Ectodermal cell (in vitro differentiated cells): ENCODE results near the gene ZC3H8. TPM values are rescaled to one million over a fixed set of nuclear protein-coding genes. Genes with fewer than 3 reads are reported as not detected.
"Not testable (repeated sequence)": the region's sequence is repeated elsewhere in the genome, so short reads cannot be mapped to it uniquely, and the experiment has no call there.

Source experiments
- H3K27ac ChIP-seq: 2 replicates; pipeline ENCODE4 v1.7.0; 2013; ENCODE audit warnings: mild to moderate bottlenecking, low read depth, low read length; ENCODE audit not compliant: insufficient read depth, poor library complexity, severe bottlenecking
- H3K27me3 ChIP-seq: 2 replicates; pipeline ENCODE4 v1.7.0; 2013; ENCODE audit warnings: mild to moderate bottlenecking, low read length; ENCODE audit not compliant: insufficient read depth, control insufficient read depth, poor library complexity, severe bottlenecking
- H3K36me3 ChIP-seq: one replicate; pipeline ENCODE4 v1.7.0; 2013; ENCODE audit warnings: low read length; ENCODE audit not compliant: control insufficient read depth, insufficient read depth
- H3K4me1 ChIP-seq: one replicate; pipeline ENCODE4 v1.7.0; 2013; ENCODE audit warnings: low read length; ENCODE audit not compliant: control insufficient read depth, insufficient read depth
- H3K4me3 ChIP-seq: 2 replicates; pipeline ENCODE4 v1.7.0; 2013; ENCODE audit warnings: low read depth, low read length, control low read depth; ENCODE audit not compliant: insufficient read depth
- H3K9me3 ChIP-seq: 2 replicates; pipeline ENCODE4 v1.7.0; 2013; ENCODE audit warnings: mild to moderate bottlenecking, low read length, moderate library complexity; ENCODE audit not compliant: control insufficient read depth
- WGBS, 2 experiments: methylation state at CpG; one replicate each; pipeline ENCODE4 v1.1.7; 2013; ENCODE audit warnings: missing lambda C conversion rate in 2 of 2; 5-methylcytosine and 5-hydroxymethylcytosine counted together
- polyA plus RNA-seq, 4 experiments: library from polyadenylated mRNA; stranded (reverse); fragments of 50-300 nt; gene quantifications; one replicate each; pipeline ENCODE4 v1.2.3, GENCODE V29; 2013

ZC3H8 gene
- 14.0 TPM for polyA plus RNA-seq (2013, experiment 1 of 4)
- polyA plus RNA-seq (2013, experiment 2 of 4) = 21.4 TPM
- polyA plus RNA-seq (2013, experiment 3 of 4) = 13.0 TPM
- polyA plus RNA-seq (2013, experiment 4 of 4) = 13.9 TPM

DNA sequence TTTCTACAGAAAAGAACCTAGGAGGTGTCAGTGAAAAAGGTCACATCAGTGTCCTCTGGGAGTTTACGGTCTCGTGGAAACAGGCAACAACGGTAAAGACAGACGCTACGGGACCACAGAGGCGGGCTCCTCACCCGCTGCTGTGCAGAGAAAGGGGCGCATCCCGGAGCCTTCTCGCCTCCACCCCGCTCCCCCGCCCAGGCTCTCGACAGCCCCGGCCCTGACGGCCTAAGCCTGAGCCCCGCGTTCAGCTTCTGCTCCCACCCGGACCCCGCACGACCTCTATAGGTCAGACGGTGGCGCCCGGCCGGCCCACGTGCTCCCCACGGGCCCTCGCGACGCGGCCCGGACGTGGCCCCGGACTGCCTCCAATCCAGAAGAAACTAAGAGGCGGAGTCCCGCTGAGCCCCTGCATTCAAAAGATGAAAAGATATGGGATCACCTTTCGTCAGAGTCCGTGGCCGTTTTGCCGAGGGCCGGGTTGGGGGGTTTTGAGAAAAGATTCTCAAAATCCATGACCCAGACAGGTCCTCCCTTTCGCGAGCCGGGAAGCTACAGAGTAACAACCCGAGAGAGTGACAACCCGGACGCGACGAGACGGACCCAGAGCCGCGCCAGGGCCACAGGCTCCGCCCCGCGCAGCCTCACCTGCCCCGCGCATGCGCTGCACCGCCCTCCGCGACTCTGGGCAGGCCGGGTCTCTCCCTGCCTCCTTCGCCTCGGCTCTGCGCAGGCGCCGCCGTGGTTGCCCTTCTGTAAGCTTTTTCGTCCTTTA lies at the start of gene ZC3H8:
Gene ZC3H8 (minus strand): TSS at position 577 of the 775 bp plus-strand sequence. CDS start 61 bp downstream, at position 516.
- Histone ChIP-seq H3K27ac (peak within 1 kb of the TSS; percentile 69), H3K4me1 (peaks cover 5% of the 10 kb centered on the region), H3K9me3 (no peaks in the 10 kb centered on the region), H3K36me3 (no peaks in the 10 kb centered on the region), H3K4me3 (peak within 1 kb of the TSS; percentile 86), H3K27me3 (no peaks in the 10 kb centered on the region)
- 0 to 1% methylated on average over 66 to 68 of the region's 68 CpGs for WGBS, 2 experiments

DNA sequence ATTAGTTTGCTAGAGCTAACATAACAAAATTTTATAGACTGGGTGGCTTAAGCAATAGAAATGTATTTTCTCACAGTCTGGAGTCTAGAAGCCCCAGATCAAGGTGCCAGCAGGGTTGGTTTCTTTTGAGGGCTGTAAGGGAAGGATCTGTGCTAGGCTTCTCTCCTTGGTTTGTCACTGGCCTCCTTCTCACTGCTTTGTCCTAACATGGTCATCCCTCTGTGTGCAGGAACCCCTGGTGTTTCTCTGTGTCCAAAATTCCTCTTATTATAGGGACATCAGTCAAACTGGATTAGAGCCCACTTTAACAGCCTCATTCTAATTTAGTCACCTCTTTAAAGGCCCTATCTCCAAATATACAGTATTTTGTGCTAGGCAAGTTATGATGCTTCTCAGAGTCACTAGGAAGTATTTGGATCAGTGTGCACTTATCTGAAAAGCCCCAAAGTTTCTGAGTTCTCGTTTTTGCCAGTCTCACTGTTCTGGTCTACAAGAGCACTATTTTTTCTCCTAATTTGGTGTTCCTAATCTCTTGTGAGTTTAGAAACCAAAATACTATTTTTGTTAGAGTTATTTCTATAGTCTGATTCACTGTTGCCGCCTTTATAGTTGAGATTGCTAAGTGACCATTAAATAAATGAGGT lies 49.6 kb upstream of the ZC3H8 start:
- H3K9me3 ChIP-seq = no peaks in the 10 kb centered on the region
- H3K4me1 ChIP-seq = no peaks in the 10 kb centered on the region
- 79 to 95% methylated on average over 1 to 2 of the region's 2 CpGs for WGBS, 2 experiments
- no peaks in the 10 kb centered on the region for H3K36me3 ChIP-seq
- no peak overlapping the region for H3K27ac ChIP-seq
- H3K4me3 ChIP-seq = no peak overlapping the region
- H3K27me3 ChIP-seq = no peaks in the 10 kb centered on the region

DNA sequence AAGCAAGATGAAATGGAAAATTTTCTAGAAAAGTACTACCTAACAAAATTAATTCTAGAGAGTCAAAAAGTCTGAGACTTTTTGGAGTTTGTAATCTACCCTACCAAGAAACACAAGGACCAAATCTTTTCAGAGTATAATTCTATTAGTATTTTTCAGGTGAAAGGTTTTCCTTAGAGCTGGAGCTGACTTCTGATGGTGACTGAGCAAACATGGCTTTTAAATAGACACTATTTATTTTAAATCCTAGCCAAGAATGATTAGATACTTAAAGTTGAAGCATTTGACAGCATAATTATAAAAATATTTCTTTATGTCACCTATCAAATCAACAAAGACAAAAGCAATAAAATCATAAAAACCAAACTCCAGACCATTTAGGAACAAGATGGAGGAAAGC lies 47.1 kb upstream of the ZC3H8 start:
- Histone ChIP-seq H3K4me3 (no peak overlapping the region), H3K4me1 (no peaks in the 10 kb centered on the region), H3K36me3 (no peaks in the 10 kb centered on the region), H3K27ac (no peak overlapping the region), H3K9me3 (no peaks in the 10 kb centered on the region), H3K27me3 (no peaks in the 10 kb centered on the region)

DNA sequence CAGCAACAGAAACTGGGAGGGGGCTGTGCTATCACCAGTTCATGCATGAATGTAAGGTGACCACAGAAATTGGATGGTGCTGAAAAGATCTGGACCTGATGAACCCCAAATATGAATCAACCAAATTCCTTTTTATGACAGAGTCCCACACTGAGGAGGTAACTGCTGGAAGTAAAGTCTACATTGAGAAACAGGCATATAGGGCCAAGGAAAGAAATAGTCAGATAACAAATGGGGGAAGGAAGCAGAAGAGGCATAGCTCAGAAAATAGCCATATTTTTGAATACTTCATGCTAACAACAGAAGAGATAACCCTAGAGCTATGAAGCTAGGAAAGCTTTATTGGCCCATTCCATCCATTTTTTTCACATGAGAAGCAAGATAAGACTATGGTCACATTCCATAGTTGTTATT lies 46.3 kb upstream of the ZC3H8 start:
- no peaks in the 10 kb centered on the region for H3K36me3 ChIP-seq
- H3K4me1 ChIP-seq = no peaks in the 10 kb centered on the region
- H3K27ac ChIP-seq = no peak overlapping the region
- H3K9me3 ChIP-seq = no peaks in the 10 kb centered on the region
- H3K27me3 ChIP-seq = no peaks in the 10 kb centered on the region
- no peak overlapping the region for H3K4me3 ChIP-seq

DNA sequence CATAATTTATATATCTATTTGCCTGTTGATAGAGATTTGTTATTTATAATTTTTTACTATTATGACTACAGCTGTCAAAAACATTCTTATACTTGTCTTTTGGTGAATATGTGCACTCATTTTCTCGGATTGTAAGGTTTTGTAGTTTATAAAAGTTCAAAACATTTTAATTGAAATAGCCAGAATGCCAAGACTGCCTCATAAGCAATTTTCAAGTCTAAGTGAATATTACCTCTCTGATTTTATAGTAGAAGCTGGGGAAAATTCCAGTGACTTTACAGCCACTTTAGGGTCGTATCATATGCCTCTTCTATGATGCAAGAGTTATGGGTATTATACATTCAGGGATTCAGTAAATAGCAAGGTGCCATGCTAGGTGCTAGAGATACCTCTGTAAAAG lies 41.6 kb upstream of the ZC3H8 start:
- no peak overlapping the region for H3K27ac ChIP-seq
- whole genome bisulfite sequencing, 2 experiments = 73 to 87% methylated on average over 1 to 2 of the region's 2 CpGs
- no peak overlapping the region for H3K4me3 ChIP-seq
- no peaks in the 10 kb centered on the region for H3K27me3 ChIP-seq
- H3K4me1 ChIP-seq = no peaks in the 10 kb centered on the region
- no peaks in the 10 kb centered on the region for H3K36me3 ChIP-seq
- H3K9me3 ChIP-seq = no peaks in the 10 kb centered on the region

DNA sequence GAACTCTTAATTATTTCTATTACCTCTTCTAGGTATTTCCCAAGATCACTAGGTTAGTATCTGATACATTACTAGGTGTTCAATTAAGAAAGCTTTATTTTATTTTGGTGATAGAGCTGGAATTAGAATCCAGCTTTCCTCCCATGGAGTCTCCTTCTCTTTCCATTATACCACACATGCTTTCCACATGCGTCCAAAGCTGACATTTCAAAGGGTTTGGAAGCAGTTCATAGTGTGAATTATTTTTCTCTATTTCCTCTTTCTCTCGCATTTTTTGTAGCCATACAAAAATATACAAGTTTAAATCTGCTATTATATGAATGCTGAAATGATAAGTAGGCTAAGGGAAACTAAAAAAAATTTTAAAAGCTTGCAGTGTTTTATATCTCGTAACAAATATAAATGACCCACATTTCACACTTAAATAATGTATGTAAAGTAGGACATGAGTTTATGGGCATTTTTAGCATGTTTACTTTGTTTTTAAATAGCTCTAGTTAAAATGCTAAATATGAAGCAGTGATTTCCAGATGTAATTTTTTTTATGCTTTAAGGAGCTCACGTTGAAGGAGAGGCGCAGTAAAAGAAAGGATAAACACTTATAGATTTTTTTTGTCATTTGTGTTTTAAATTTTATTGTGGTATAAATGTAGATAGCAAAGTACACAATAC lies 40.7 kb upstream of the ZC3H8 start:
- H3K4me1 ChIP-seq = no peaks in the 10 kb centered on the region
- no peak overlapping the region for H3K4me3 ChIP-seq
- no peaks in the 10 kb centered on the region for H3K36me3 ChIP-seq
- H3K27me3 ChIP-seq = no peaks in the 10 kb centered on the region
- WGBS, 2 experiments = 80 to 98% methylated on average over 1 to 3 of the region's 5 CpGs
- H3K9me3 ChIP-seq = no peaks in the 10 kb centered on the region
- no peak overlapping the region for H3K27ac ChIP-seq

DNA sequence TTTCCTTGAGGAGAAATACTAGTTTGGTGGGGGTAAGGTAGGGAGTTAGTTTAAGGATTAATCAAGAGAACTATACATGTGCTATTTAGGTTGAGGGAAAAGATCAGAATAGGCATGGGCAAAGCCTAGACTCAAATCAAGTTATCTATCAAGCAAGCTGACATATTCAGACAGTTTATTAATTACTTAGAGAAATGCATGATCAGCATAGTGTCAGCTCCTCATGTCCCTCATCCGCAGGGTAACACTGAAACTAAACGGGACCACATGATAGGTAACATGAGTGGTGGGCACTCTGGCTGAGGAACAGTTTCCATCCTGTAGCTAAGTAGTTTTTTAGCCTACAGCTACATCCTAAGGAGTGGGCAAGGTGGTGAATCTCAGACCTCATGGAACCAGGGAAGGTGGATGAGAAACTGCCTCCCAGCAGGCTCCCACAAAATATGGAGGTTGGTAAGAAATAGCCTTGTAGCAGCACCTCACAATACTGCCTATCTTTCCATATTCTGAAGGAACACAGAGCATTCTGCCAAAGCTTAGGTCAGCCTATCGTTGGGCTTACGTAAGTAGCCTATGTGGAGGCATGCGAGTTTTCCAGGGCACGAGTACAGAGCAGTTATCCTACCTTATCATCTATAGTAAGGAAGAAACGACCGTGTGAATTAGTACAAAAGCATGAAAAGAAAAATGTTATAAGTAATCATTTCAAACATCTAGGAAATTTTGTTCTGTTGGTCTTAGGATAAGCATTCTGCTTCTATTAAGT lies 39.0 kb upstream of the ZC3H8 start:
- no peaks in the 10 kb centered on the region for H3K27me3 ChIP-seq
- H3K27ac ChIP-seq = no peak overlapping the region
- H3K4me1 ChIP-seq = no peaks in the 10 kb centered on the region
- no peak overlapping the region for H3K4me3 ChIP-seq
- 92 to 97% methylated on average over 5 to 8 of the region's 8 CpGs for WGBS, 2 experiments
- H3K9me3 ChIP-seq = no peaks in the 10 kb centered on the region
- no peaks in the 10 kb centered on the region for H3K36me3 ChIP-seq

DNA sequence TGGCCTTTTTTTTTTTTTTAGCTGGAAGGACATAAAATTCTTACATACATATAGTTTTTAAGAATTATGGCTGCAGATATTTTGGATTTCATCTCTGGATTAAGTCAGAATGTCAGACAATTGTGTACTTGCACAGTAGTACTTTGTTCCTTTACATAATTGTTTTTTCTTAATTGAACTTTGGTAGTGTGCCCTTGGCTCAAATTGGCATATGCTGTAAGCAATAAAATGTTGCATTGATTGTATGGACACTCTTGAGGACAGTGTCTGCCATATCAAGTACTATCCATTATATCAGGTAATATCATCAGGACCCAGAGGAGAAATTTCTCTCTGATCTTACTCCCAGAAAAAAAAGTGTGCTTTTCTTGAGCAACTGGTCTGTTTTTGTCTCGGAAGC lies 35.8 kb upstream of the ZC3H8 start:
- Histone ChIP-seq H3K27me3 (no peaks in the 10 kb centered on the region), H3K4me1 (no peaks in the 10 kb centered on the region), H3K36me3 (no peaks in the 10 kb centered on the region), H3K4me3 (no peak overlapping the region), H3K27ac (no peak overlapping the region), H3K9me3 (no peaks in the 10 kb centered on the region)
- WGBS, 2 experiments = 90 to 100% methylated on average over 1 of the region's 1 CpG

DNA sequence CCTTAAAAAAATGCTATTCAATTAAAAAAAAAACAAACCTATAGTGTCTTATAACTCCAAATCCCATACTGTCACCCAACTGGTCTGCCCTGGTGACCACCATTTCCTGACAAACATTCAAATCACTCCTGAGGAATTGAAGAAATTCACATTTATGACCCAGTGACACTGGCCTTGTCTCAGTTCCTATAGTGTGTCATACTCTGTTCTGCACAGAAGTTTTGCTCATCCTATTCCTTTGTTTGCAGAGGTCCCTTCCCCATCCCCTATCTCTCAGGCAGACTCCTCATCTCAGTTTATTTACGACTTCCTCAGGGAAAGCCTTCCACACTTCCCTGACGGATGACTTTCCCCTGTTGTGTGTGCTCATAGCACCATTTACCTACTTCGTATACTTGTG lies 35.2 kb upstream of the ZC3H8 start:
- WGBS, 2 experiments = 89 to 98% methylated on average over 3 of the region's 3 CpGs
- no peaks in the 10 kb centered on the region for H3K36me3 ChIP-seq
- H3K4me1 ChIP-seq = no peaks in the 10 kb centered on the region
- H3K9me3 ChIP-seq = no peaks in the 10 kb centered on the region
- H3K27me3 ChIP-seq = no peaks in the 10 kb centered on the region
- H3K27ac ChIP-seq = no peak overlapping the region
- no peak overlapping the region for H3K4me3 ChIP-seq

DNA sequence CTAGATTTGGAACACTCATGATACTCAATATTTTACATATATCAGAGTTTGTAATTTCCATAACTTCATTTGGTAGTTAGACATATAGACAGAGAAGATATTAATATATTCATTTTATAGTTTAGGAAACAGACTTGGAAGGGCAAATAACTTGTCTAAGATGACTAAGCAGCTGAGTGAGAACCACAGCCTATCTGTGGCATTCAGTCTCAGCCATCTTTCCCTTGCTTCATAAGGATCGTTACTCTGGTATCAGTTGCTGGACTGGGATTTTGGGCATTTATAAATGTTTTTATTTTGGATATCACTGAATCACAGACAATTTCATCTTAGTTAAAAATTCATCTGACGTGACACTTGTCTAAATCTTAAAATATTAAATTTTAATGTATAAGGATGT lies 28.7 kb upstream of the ZC3H8 start:
- H3K4me1 ChIP-seq, H3K27ac ChIP-seq, H3K27me3 ChIP-seq, H3K36me3 ChIP-seq, H3K9me3 ChIP-seq, H3K4me3 ChIP-seq: not testable (repeated sequence)
- 92 to 100% methylated on average over 1 of the region's 2 CpGs for WGBS, 2 experiments
